Loucy (cell line): ENCODE measurements around the gene ESR1.

Experiments used
- EZH2phosphoT487 ChIP-seq: fragments of 200-600 bp; IDR thresholded peaks from 2 replicates; pipeline ENCODE4 v1.6.1; 2018; ENCODE audit warnings: antibody characterized with exemption, mild to moderate bottlenecking, moderate library complexity, borderline replicate concordance
- TF ChIP-seq, protein P1 (sequence below): fragments of 200-600 bp; sonication (generic); conservative IDR thresholded peaks from 2 replicates; pipeline ENCODE4 v1.5.1; 2014; ENCODE audit warnings: mild to moderate bottlenecking, antibody characterized with exemption, low read length

DNA sequence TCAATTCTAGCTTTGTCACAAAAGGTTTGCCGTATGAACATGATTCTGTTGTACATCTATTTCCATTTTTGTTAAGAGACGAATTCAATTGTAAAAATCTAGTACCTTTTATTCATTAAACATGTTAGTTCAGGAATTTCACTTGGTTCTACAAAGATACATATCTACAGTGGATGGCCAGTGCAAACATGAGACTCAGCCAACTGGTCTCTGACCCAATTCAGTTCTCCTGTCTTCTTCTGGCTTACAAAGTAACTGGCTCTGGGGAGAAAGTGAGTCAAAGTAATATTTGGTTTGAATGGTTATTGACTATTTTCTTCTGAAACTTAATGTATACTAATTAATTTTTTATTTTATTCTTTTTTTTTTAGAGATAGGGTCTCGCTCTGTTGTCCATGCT is 70.0 kb downstream of the ESR1 start:
- TF ChIP-seq, protein P1, sequence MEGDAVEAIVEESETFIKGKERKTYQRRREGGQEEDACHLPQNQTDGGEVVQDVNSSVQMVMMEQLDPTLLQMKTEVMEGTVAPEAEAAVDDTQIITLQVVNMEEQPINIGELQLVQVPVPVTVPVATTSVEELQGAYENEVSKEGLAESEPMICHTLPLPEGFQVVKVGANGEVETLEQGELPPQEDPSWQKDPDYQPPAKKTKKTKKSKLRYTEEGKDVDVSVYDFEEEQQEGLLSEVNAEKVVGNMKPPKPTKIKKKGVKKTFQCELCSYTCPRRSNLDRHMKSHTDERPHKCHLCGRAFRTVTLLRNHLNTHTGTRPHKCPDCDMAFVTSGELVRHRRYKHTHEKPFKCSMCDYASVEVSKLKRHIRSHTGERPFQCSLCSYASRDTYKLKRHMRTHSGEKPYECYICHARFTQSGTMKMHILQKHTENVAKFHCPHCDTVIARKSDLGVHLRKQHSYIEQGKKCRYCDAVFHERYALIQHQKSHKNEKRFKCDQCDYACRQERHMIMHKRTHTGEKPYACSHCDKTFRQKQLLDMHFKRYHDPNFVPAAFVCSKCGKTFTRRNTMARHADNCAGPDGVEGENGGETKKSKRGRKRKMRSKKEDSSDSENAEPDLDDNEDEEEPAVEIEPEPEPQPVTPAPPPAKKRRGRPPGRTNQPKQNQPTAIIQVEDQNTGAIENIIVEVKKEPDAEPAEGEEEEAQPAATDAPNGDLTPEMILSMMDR, result no peak
- TF ChIP-seq EZH2phosphoT487, result no peak
